ENCODE results near the gene FLNB. TPM values are rescaled to one million over a fixed set of nuclear protein-coding genes. Genes with fewer than 3 reads are reported as not detected.

The FLNB gene
- total RNA-seq, 2 donors from 2014 or later, result 246 to 362 TPM

GRCh38 chr3:58171126-58171525 is 162.9 kb downstream of the FLNB start:
- no peak for DNase-seq
- Histone ChIP-seq H3K27me3 (no peaks in the 10 kb centered on the region), H3K27ac (no peak overlapping the region), H3K9me3 (no peaks in the 10 kb centered on the region), H3K4me1 (peaks cover 26% of the 10 kb centered on the region), H3K4me3 (no peak overlapping the region), H3K9ac (ENCODE audit: low read depth in 2 of 2, low read length in 2 of 2) (no peak overlapping the region), H3K36me3 (peaks cover 26% of the 10 kb centered on the region)
- intact Hi-C loops (cut with DNase I), result loop anchor here (5.0 to 10.0 kb wide), 2 partner anchors 164 to 206 kb away; partner anchors contain the start of gene FLNB
- no peak for TF ChIP-seq CTCF (IDR thresholded peaks at IDR 0.05)

- TF ChIP-seq CTCF (IDR thresholded peaks at IDR 0.05), result no peak
- intact Hi-C loops (cut with DNase I), result loop anchor here (5.0 to 10.0 kb wide), 2 partner anchors 166 to 208 kb away; partner anchors contain the start of gene FLNB
- no peak for DNase-seq
- peaks cover 20% of the 10 kb centered on the region for H3K36me3 ChIP-seq
- H3K4me1 ChIP-seq, result peaks cover 35% of the 10 kb centered on the region
- peak overlapping the region in 1 of 2 donors; percentile 73 for H3K9ac ChIP-seq (ENCODE audit: low read depth in 2 of 2, low read length in 2 of 2)
- H3K9me3 ChIP-seq, result no peaks in the 10 kb centered on the region
- H3K27me3 ChIP-seq, result no peaks in the 10 kb centered on the region
- H3K4me3 ChIP-seq, result no peak overlapping the region
- peak overlapping the region; percentile 68 for H3K27ac ChIP-seq
Measured at GRCh38 chr3:58173029-58173668, 164.9 kb downstream of the FLNB start.

GRCh38 chr3:58173669-58174398 is 165.6 kb downstream of the FLNB start:
- Histone ChIP-seq H3K9me3 (no peaks in the 10 kb centered on the region), H3K36me3 (peaks cover 16% of the 10 kb centered on the region), H3K4me3 (no peak overlapping the region), H3K4me1 (peaks cover 40% of the 10 kb centered on the region), H3K27ac (peak overlapping the region; percentile 68), H3K27me3 (no peaks in the 10 kb centered on the region), H3K9ac (ENCODE audit: low read depth in 2 of 2, low read length in 2 of 2) (peak overlapping the region in 1 of 2 donors; percentile 73)
- intact Hi-C loops (cut with DNase I), result loop anchor here (5.0 to 10.0 kb wide), 2 partner anchors 167 to 209 kb away; partner anchors contain the start of gene FLNB
- peak; percentile 68 for DNase-seq
- peak; percentile 20 for TF ChIP-seq CTCF (IDR thresholded peaks at IDR 0.05)

- no peak for DNase-seq
- Histone ChIP-seq H3K9ac (ENCODE audit: low read depth in 2 of 2, low read length in 2 of 2) (peak overlapping the region in 1 of 2 donors; percentile 82), H3K4me3 (no peak overlapping the region), H3K27ac (peak overlapping the region; percentile 68), H3K9me3 (no peaks in the 10 kb centered on the region), H3K36me3 (peaks cover 9% of the 10 kb centered on the region), H3K27me3 (no peaks in the 10 kb centered on the region), H3K4me1 (peaks cover 40% of the 10 kb centered on the region)
- no peak for TF ChIP-seq CTCF (IDR thresholded peaks at IDR 0.05)
- intact Hi-C loops (cut with DNase I), result loop anchor here (10.0 kb wide), 1 partner anchor 210 kb away; no protein-coding TSS in a partner anchor
Measured at GRCh38 chr3:58175187-58175436, 166.9 kb downstream of the FLNB start.

- peak overlapping the region in 1 of 2 donors; percentile 82 for H3K9ac ChIP-seq (ENCODE audit: low read depth in 2 of 2, low read length in 2 of 2)
Measured at GRCh38 chr3:58175437-58176184, 167.4 kb downstream of the FLNB start.

More at GRCh38 chr3:58175437-58176184, 167.4 kb downstream of the FLNB start:
- H3K9me3 ChIP-seq, result no peaks in the 10 kb centered on the region
- intact Hi-C loops (cut with DNase I), result loop anchor here (10.0 kb wide), 1 partner anchor 211 kb away; no protein-coding TSS in a partner anchor
- peak; percentile 87 for DNase-seq
- no peaks in the 10 kb centered on the region for H3K27me3 ChIP-seq
- TF ChIP-seq CTCF (IDR thresholded peaks at IDR 0.05), result no peak
- H3K27ac ChIP-seq, result peak overlapping the region; percentile 68
- peaks cover 40% of the 10 kb centered on the region for H3K4me1 ChIP-seq
- no peak overlapping the region for H3K4me3 ChIP-seq
- peaks cover 4% of the 10 kb centered on the region for H3K36me3 ChIP-seq
